Osteocyte (in vitro differentiated cells): Measurements from ENCODE around the gene NBEA. TPM values are rescaled to one million over a fixed set of nuclear protein-coding genes. Genes with fewer than 3 reads are reported as not detected.

Experiments
- DNase-seq: peaks from one replicate; pipeline ENCODE4 v3.0.0; 2021; ENCODE audit warnings: mixed read lengths; ENCODE audit not compliant: unreplicated experiment; ENCODE audit errors: extremely low spot score
- H3K27ac Mint-ChIP-seq: one replicate; pipeline ENCODE4 v1.8.0; 2021; ENCODE audit warnings: mild to moderate bottlenecking, mixed read lengths; ENCODE audit not compliant: unreplicated experiment
- H3K27me3 Mint-ChIP-seq: one replicate; pipeline ENCODE4 v1.8.0; 2021; ENCODE audit warnings: mixed read lengths; ENCODE audit not compliant: unreplicated experiment
- H3K36me3 Mint-ChIP-seq: one replicate; pipeline ENCODE4 v1.8.0; 2021; ENCODE audit warnings: mixed read lengths; ENCODE audit not compliant: unreplicated experiment
- H3K4me1 Mint-ChIP-seq: one replicate; pipeline ENCODE4 v1.8.0; 2021; ENCODE audit warnings: mixed read lengths; ENCODE audit not compliant: unreplicated experiment
- H3K4me3 Mint-ChIP-seq: one replicate; pipeline ENCODE4 v1.8.0; 2021; ENCODE audit warnings: mild to moderate bottlenecking, moderate library complexity, mixed read lengths; ENCODE audit not compliant: unreplicated experiment
- H3K9me3 Mint-ChIP-seq: one replicate; pipeline ENCODE4 v1.8.0; 2021; ENCODE audit warnings: mixed read lengths; ENCODE audit not compliant: unreplicated experiment
- total RNA-seq: library from RNA; stranded (reverse); gene quantifications from 2 replicates; pipeline ENCODE4 v1.2.1, GENCODE V29; 2021
- TF ChIP-seq, protein P1 (sequence below): fragments of 200-600 bp; sonication (generic); IDR thresholded peaks from 2 replicates; pipeline ENCODE4 v1.5.0; 2021; ENCODE audit warnings: antibody characterized with exemption, mild to moderate bottlenecking, moderate library complexity

The NBEA gene
- total RNA-seq, 1 donor from 2014 or later, result 10.9 TPM

DNA sequence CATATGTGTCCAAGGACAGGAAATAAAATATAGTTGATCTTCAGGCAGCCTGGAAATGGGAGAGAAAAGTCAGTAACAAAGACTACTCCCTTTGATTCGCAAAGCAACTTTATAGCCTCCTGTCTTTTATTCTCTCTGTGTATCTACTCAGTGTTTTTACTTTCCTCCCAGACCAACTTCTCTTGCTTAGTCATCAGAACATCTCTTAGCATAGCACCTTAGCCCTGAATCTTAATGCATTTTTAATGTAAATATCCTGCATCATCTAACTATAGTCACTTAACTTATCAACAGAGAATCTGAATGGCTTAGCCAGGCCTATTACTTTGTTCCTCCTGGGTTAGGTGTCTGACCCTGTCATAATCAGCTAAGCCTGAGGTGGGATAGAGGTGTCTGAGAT, 296.2 kb downstream of the NBEA start:
- Mint-ChIP-seq H3K4me1 (peaks cover 3% of the 10 kb centered on the region), H3K9me3 (peaks cover 7% of the 10 kb centered on the region), H3K27ac (no peak overlapping the region), H3K27me3 (no peaks in the 10 kb centered on the region), H3K4me3 (no peak overlapping the region), H3K36me3 (peaks cover 6% of the 10 kb centered on the region)
- DNase-seq, result no peak
- TF ChIP-seq, protein P1, sequence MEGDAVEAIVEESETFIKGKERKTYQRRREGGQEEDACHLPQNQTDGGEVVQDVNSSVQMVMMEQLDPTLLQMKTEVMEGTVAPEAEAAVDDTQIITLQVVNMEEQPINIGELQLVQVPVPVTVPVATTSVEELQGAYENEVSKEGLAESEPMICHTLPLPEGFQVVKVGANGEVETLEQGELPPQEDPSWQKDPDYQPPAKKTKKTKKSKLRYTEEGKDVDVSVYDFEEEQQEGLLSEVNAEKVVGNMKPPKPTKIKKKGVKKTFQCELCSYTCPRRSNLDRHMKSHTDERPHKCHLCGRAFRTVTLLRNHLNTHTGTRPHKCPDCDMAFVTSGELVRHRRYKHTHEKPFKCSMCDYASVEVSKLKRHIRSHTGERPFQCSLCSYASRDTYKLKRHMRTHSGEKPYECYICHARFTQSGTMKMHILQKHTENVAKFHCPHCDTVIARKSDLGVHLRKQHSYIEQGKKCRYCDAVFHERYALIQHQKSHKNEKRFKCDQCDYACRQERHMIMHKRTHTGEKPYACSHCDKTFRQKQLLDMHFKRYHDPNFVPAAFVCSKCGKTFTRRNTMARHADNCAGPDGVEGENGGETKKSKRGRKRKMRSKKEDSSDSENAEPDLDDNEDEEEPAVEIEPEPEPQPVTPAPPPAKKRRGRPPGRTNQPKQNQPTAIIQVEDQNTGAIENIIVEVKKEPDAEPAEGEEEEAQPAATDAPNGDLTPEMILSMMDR, result no peak

DNA sequence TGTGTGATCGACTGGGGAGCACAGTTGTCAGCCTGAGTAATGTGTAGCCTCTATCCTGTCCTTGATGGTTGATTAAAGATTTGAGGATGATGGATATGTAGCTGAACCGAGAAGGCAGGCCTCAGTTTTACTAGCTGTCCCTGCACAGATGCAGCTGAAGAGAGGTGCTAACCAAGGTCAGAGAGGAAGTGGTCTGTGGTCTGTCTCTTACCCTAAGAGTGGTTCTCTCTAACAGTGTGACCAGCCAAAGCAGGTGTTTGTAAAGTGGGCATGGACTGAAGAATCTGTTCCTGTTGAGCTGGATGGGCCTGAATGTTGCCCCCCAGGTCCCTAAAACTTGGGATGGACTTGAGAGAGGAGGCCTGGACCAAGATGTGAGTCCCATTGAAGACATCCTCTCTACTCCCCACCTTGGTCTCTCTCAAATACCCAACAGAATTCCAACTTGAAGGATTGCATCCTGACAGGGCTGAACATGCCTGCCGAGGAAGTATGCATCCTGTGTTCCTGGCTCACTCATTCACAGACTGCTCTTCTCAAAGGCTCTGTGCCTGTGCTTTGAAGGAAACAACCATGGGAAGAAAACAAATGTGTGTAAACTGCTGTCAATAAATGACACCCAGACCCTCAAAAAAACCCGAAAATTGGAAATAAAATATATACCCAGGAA, 310.6 kb downstream of the NBEA start:
- TF ChIP-seq, protein P1, result no peak
- Mint-ChIP-seq H3K36me3 (peaks cover 13% of the 10 kb centered on the region), H3K4me1 (no peaks in the 10 kb centered on the region), H3K27me3 (no peaks in the 10 kb centered on the region), H3K4me3 (no peak overlapping the region), H3K27ac (no peak overlapping the region), H3K9me3 (peaks cover 19% of the 10 kb centered on the region)
- DNase-seq, result no peak

DNA sequence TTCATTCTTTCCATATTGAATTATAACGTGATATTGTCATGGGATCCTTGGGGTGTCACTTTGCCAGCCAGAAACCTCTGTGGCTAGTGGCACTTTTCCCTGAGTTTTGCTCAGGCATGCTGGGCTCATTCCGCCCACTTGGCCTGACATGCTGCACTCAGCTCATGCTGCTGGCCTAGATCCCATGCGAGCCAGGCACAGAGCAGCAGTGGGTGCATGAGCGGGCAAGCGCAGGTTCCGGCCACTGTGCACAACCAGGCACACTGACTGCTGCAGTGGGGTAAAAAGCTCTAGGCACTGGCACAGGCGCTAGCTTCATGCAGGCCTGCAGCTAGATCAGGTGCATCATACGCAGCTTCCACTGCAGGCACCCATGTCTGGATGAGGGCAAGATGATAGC, 313.2 kb downstream of the NBEA start:
- H3K36me3 Mint-ChIP-seq, result peaks cover 7% of the 10 kb centered on the region
- no peak for DNase-seq
- TF ChIP-seq, protein P1, result no peak
- peaks cover 5% of the 10 kb centered on the region for H3K4me1 Mint-ChIP-seq
- no peaks in the 10 kb centered on the region for H3K9me3 Mint-ChIP-seq
- H3K27ac Mint-ChIP-seq, result no peak overlapping the region
- H3K4me3 Mint-ChIP-seq, result no peak overlapping the region
- no peaks in the 10 kb centered on the region for H3K27me3 Mint-ChIP-seq

DNA sequence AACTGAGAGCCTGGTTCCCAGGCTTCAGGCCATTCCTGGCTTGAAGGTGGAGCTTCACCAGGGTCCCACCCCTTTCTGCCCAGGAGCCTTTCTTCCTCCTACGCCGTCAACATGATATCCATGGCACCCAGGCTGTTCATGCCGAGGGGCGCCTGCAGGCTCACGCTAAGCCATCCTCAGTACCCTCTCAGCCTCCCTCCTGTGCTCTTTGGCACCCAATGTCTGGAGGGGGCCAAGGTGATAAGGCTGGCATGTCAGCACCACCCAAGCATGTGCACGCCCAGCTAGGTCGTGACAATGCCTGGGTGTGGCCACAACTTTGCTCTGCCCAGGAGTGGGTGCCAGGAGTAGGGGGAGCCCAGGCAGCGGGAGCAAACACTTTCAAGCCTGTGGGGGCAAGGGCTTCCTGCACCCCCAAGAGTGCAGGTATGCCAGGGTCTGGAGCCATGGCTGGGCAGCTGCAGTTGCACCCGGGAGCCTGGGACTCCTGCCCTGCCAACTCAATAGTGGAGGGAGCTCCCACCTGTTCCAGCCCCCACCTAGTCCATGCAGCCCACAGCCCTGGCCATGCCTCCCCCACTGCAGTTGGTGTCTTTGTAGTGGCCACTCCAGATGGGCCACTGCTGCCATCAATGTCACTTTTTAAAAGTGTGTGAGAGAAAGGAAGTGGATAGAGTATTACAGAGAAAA, 314.5 kb downstream of the NBEA start:
- Mint-ChIP-seq H3K4me1 (peaks cover 12% of the 10 kb centered on the region), H3K4me3 (no peak overlapping the region), H3K9me3 (no peaks in the 10 kb centered on the region), H3K27me3 (no peaks in the 10 kb centered on the region), H3K36me3 (peaks cover 6% of the 10 kb centered on the region), H3K27ac (no peak overlapping the region)
- DNase-seq, result no peak
- TF ChIP-seq, protein P1, result no peak

DNA sequence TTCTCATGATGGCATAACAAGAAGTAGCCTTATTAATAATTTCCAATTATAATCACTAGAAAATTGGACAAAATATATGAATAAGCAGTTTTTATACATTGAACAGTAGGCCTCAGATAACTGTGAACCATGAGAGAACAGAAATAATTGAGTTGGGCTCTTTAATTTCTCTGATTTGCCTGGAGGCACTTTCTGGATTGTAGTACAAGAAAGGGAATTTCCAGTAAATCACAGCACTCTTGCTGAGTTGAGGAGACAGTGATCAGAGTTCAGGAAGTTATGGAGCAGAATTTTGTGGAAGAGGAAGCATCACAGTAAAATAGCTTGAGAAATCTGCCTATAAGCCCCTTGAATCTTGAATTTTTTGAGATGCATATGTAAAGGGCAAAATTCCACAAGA, 318.2 kb downstream of the NBEA start:
- peaks cover 12% of the 10 kb centered on the region for H3K9me3 Mint-ChIP-seq
- H3K27me3 Mint-ChIP-seq, result no peaks in the 10 kb centered on the region
- TF ChIP-seq, protein P1, result no peak
- peaks cover 12% of the 10 kb centered on the region for H3K4me1 Mint-ChIP-seq
- H3K27ac Mint-ChIP-seq, result peak overlapping the region; percentile 34
- H3K4me3 Mint-ChIP-seq, result no peak overlapping the region
- DNase-seq, result no peak
- H3K36me3 Mint-ChIP-seq, result peaks cover 3% of the 10 kb centered on the region
